GM12874 (cell line): ENCODE results near the gene RAB20.

ENCODE experiments used
- TF ChIP-seq, protein P1 (sequence below): IDR thresholded peaks from 2 replicates; pipeline ENCODE4 v1.5.1; 2011; ENCODE audit warnings: low read depth, mild to moderate bottlenecking, control low read depth, low read length, moderate library complexity; ENCODE audit not compliant: insufficient read depth

Gene RAB20

DNA sequence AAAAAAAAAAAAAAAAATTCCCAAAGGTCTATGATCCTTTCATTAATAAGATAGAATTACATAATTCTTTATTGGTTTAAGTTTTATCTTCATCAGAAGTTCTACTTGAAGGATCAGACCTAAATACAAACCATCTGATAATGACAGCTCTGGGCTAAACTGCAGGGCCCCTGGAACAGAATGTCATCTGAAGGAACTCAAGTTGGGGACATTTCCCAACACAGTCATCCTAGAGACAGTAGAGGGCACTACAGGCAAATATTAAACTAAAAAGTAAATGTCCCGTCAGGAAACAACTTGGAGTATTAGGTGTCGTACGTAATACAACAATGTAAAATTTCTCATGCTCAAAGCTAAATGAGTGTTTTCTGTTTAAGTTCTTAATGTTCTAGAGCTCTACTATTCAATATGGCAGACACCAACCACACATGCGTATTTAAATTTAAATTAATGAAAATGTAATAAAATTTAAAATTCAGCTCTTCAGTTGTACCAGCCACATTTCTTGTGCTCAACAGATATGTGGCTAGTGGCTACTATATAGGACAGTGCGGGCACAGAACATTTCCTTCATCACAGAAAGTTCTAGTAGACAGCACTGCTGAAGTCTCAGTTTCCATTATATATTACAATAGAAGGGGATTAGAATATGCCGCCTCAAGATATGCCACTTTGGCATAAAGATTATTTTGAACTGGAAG is 32.1 kb upstream of the RAB20 start:
- TF ChIP-seq, protein P1, sequence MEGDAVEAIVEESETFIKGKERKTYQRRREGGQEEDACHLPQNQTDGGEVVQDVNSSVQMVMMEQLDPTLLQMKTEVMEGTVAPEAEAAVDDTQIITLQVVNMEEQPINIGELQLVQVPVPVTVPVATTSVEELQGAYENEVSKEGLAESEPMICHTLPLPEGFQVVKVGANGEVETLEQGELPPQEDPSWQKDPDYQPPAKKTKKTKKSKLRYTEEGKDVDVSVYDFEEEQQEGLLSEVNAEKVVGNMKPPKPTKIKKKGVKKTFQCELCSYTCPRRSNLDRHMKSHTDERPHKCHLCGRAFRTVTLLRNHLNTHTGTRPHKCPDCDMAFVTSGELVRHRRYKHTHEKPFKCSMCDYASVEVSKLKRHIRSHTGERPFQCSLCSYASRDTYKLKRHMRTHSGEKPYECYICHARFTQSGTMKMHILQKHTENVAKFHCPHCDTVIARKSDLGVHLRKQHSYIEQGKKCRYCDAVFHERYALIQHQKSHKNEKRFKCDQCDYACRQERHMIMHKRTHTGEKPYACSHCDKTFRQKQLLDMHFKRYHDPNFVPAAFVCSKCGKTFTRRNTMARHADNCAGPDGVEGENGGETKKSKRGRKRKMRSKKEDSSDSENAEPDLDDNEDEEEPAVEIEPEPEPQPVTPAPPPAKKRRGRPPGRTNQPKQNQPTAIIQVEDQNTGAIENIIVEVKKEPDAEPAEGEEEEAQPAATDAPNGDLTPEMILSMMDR = peak; percentile 38; the same call in 1 of the 2 replicates

DNA sequence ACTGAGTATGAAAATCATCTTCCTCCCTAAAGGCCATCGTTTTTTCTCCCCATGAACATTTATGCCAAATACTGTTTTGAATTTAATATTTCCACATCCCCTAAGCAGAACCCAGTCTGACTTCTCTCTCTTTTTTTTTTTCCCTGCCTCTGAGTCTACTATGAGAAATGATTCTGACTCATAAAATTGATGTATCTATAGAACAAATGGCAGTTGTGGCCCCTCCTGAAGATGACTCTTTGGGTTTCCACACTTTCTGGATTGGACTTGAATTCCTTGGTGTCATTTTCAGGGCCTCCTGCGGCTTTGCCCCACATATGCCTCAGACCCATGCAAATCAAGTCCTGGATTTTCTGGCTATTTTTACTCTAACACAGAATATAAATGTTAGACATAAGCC is 31.1 kb upstream of the RAB20 start:
- TF ChIP-seq, protein P1 = no peak

DNA sequence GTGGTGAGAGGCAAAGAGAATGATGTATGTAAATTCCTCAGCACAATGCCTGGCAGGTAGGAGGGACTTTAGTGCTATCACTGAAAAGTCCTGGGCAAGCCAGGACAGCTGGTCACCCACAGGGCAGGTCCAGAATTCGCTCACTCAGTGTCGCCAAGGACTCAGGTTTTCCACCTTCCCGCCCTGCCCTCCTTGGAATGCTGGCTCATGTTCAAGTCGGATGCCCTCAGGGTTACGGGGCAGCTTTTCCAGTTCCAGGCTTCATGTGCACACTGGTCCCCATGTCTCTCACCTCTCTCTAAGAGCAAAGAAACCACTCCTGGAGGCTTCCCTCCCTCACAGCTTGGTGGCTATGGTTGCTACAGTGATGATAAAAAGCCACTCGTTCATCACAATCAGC is 29.1 kb upstream of the RAB20 start:
- TF ChIP-seq, protein P1 = no peak

DNA sequence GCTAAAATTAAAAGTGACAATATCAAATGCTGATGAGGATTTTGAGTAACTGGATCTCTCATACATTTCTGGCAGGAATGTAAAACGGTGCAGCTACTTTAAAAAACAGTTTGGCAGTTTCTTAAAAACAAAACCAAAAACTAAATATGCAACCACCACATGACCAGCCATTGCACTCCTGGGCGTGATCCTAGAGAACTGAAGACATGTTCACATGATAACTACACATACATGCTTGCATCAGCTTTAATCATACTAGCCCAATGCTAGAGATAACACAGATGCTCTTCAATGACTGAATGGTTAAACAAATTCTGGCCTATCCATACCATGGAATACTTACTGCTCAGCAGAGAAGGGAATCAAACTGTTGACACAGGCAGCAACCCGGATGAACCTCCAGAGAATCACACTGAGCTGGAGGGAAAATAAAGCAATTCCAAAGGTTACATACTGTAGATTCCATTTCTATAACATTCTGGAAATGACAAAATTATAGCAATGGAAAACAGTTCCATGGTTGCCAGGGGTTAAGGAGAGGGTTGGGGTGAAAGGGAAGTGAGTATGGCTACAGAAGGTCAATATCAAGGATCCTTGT is 28.4 kb upstream of the RAB20 start:
- TF ChIP-seq, protein P1 = no peak

DNA sequence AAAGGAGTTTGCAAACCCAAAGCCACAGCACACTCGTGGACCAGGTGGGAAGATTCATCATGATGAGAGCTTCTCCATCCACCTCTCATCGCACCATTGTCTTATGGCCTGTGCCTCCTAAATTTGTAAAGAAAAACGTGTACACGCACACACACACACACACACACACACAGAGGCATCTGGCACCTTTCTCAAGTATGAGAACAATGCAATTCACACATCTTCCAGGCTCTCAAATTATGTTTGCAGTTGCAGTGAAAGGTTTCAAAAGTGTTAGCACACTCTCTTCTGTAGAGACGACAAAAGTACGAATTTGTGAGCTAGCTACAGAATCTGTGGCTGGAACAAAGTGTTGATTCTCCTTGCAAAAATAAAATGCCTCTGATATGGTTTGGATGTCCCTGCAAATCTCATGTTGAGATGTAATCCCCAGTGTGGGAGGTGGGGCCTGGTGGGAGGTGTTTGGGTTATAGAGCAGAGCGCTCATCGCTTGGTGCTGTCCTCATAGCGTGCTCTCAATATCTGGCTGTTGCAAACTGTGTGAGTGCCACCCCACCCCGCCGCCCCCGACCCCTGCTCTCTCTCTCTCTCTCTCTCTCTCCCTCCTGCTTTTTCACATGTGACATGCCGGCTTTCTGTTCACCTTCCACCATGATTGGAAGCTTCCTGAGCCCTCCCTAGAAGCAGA is 21.8 kb upstream of the RAB20 start:
- TF ChIP-seq, protein P1 = no peak

DNA sequence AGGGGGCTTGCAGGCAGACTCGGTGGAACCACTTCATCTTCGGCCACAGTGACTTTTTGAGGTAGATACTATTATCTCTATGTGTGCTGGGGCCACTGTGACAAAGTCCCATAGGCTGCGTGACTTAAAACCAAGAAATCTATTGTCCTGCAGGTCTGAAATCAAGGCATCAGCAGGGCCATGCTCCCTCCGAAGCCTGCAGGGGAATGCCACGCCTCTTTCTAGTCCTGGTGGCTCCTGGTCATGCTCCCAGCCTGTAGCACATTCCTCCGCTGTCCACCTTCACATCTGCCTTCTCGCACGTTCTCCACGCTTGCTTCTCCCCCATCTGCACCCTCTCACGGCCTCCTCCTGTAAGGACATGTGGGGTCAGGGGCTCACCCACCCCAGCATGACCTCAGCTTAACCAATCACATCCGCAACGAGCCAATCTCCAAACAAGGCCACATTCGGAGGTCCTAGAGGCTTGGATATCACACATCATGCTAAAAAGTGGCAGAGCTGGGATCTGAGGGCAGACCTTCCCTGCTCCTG is 21.0 kb upstream of the RAB20 start:
- TF ChIP-seq, protein P1 = no peak

DNA sequence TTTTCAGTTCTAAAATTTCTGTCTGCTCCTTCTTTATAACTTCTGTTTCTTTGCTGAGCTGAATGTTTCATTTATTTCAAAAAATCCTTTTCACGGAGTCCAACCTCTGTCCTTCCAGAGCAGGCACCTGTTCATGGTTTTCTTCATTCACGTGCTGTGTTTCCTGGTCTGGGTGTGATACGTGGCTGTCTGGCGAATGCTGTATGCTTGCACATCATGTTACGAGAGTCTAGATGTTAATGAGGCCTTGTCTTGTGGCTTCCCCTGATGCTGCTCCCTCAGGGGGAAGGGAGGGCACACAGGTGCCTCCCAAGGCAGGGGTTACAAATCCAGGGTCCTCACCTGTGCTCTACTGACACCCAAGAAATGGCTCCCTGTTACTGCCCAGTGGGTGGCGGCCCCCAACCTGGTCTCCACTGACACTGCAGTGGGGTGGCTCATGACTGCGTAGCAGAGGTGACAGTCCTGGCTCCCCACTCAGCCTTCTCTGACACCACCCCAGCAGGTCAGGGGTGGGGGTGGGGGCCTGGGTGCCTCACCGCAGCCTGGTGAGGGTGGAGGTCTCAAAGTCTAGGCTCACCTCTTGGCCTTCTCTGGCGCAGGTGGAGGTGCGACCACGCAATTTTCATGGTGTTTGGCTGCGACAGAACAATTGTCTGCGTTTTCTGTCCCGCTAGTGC is 20.1 kb upstream of the RAB20 start:
- TF ChIP-seq, protein P1 = no peak
